WTC11 (cell line): ENCODE data around the gene EYS. TPM values are rescaled to one million over a fixed set of nuclear protein-coding genes. Genes with fewer than 3 reads are reported as not detected.

ENCODE experiments used
- ATAC-seq: fragments of 200-7000 bp; cut with Tn5 transposase; 2 replicates; pipeline ENCODE4 v1.10.0; 2021; ENCODE audit warnings: mild to moderate bottlenecking, moderate library complexity
- CTCF ChIA-PET: fragments of 300-600 bp; sonication (Branson Sonifier 250); formaldehyde crosslinking; loops from one replicate; lab custom pipeline; 2021; ENCODE audit warnings: antibody characterized with exemption; lab: Charles Lee
- POLR2A ChIA-PET: fragments of 350-600 bp; sonication (Branson Sonifier 250); formaldehyde crosslinking; loops from one replicate; lab custom pipeline; 2021; ENCODE audit warnings: antibody characterized with exemption; lab: Charles Lee
- DNase-seq: peaks from one replicate; pipeline ENCODE4 v3.0.0; 2021; ENCODE audit warnings: low spot score
- H3K27ac Mint-ChIP-seq: 2 replicates; pipeline ENCODE4 v1.8.0; 2021; ENCODE audit warnings: mixed read lengths
- H3K27me3 Mint-ChIP-seq: 2 replicates; pipeline ENCODE4 v1.8.0; 2021; ENCODE audit warnings: low read depth, mild to moderate bottlenecking, moderate library complexity, mixed read lengths
- H3K36me3 Mint-ChIP-seq: 2 replicates; pipeline ENCODE4 v1.8.0; 2021; ENCODE audit warnings: mixed read lengths
- H3K4me1 Mint-ChIP-seq: 2 replicates; pipeline ENCODE4 v1.8.0; 2022; ENCODE audit warnings: mixed read lengths
- H3K4me3 Mint-ChIP-seq: 2 replicates; pipeline ENCODE4 v1.8.0; 2021; ENCODE audit warnings: mild to moderate bottlenecking, moderate library complexity, mixed read lengths
- H3K9me3 Mint-ChIP-seq: 2 replicates; pipeline ENCODE4 v1.8.0; 2021; ENCODE audit warnings: mixed read lengths
- AFF4 ChIP-seq: sonication (generic); formaldehyde crosslinking; IDR thresholded peaks from 2 replicates; pipeline ENCODE4 v1.8.1; 2023; ENCODE audit warnings: mild to moderate bottlenecking, missing genetic modification reagents, borderline replicate concordance
- ATF3 ChIP-seq: sonication (generic); formaldehyde crosslinking; conservative IDR thresholded peaks from 2 replicates; pipeline ENCODE4 v1.8.1; 2022; ENCODE audit warnings: mild to moderate bottlenecking, missing genetic modification reagents
- CTCF ChIP-seq: fragments of 200-600 bp; IDR thresholded peaks from 2 replicates; pipeline ENCODE4 v1.8.0; 2022; ENCODE audit warnings: antibody characterized with exemption
- FOXP1 ChIP-seq: sonication (generic); formaldehyde crosslinking; IDR thresholded peaks from 2 replicates; pipeline ENCODE4 v1.8.0; 2022; ENCODE audit warnings: missing genetic modification reagents, mild to moderate bottlenecking, moderate library complexity, borderline replicate concordance
- HMGA2 ChIP-seq: fragments of 250-450 bp; sonication (Bioruptor Pico); IDR thresholded peaks from 2 replicates; pipeline ENCODE4 v1.4.0; 2021; ENCODE audit warnings: mild to moderate bottlenecking, moderate library complexity
- IRF2 ChIP-seq: sonication (generic); formaldehyde crosslinking; IDR thresholded peaks from 2 replicates; pipeline ENCODE4 v1.8.0; 2022; ENCODE audit warnings: low read depth, missing genetic modification reagents, borderline replicate concordance
- MAX ChIP-seq: sonication (generic); formaldehyde crosslinking; IDR thresholded peaks from 2 replicates; pipeline ENCODE4 v1.8.0; 2022; ENCODE audit warnings: mild to moderate bottlenecking, missing genetic modification reagents
- NFATC4 ChIP-seq: fragments of 250-450 bp; sonication (Bioruptor Pico); IDR thresholded peaks from 2 replicates; pipeline ENCODE4 v1.9.0; 2021; ENCODE audit warnings: mild to moderate bottlenecking
- NFYB ChIP-seq: sonication (generic); formaldehyde crosslinking; conservative IDR thresholded peaks from 2 replicates; pipeline ENCODE4 v1.8.0; 2022; ENCODE audit warnings: low read depth, missing genetic modification reagents
- RELA ChIP-seq: sonication (generic); formaldehyde crosslinking; IDR thresholded peaks from 2 replicates; pipeline ENCODE4 v1.8.1; 2022; ENCODE audit warnings: missing genetic modification reagents, mild to moderate bottlenecking, borderline replicate concordance
- SMAD3 ChIP-seq: sonication (generic); formaldehyde crosslinking; IDR thresholded peaks from 2 replicates; pipeline ENCODE4 v1.8.0; 2022; ENCODE audit warnings: missing genetic modification reagents, mild to moderate bottlenecking, borderline replicate concordance
- SMAD4 ChIP-seq: sonication (generic); formaldehyde crosslinking; IDR thresholded peaks from 2 replicates; pipeline ENCODE4 v1.8.0; 2022; ENCODE audit warnings: mild to moderate bottlenecking, missing genetic modification reagents
- USF1 ChIP-seq: sonication (generic); formaldehyde crosslinking; IDR thresholded peaks from 2 replicates; pipeline ENCODE4 v1.8.0; 2022; ENCODE audit warnings: mild to moderate bottlenecking, missing genetic modification reagents
- ZBTB43 ChIP-seq: sonication (generic); formaldehyde crosslinking; IDR thresholded peaks from 2 replicates; pipeline ENCODE4 v1.8.1; 2023; ENCODE audit warnings: mild to moderate bottlenecking, missing genetic modification reagents
- ZMAT4 ChIP-seq: fragments of 250-450 bp; sonication (Bioruptor Pico); IDR thresholded peaks from 2 replicates; pipeline ENCODE4 v1.9.0; 2021; ENCODE audit warnings: mild to moderate bottlenecking
- ZNF138 ChIP-seq: sonication (generic); formaldehyde crosslinking; conservative IDR thresholded peaks from 2 replicates; pipeline ENCODE4 v1.8.1; 2022; ENCODE audit warnings: mild to moderate bottlenecking, moderate library complexity, missing genetic modification reagents
- ZNF423 ChIP-seq: fragments of 250-450 bp; sonication (Bioruptor Pico); IDR thresholded peaks from 2 replicates; pipeline ENCODE4 v2.1.2; 2022; ENCODE audit warnings: mild to moderate bottlenecking, moderate library complexity
- ZNF425 ChIP-seq: fragments of 250-450 bp; sonication (Bioruptor Pico); conservative IDR thresholded peaks from 2 replicates; pipeline ENCODE4 v1.9.0; 2021; ENCODE audit warnings: mild to moderate bottlenecking
- ZNF532 ChIP-seq: fragments of 250-450 bp; sonication (Bioruptor Pico); IDR thresholded peaks from 2 replicates; pipeline ENCODE4 v1.9.0; 2021; ENCODE audit warnings: mild to moderate bottlenecking, borderline replicate concordance
- total RNA-seq: library from RNA; stranded (reverse); gene quantifications from 3 replicates; pipeline ENCODE4 v1.2.3, GENCODE V29; 2021

EYS gene
- total RNA-seq, 1 experiment from 2014 or later: not detected

GRCh38 chr6:63690221-63690620 lies 2016.8 kb downstream of the EYS start:
- H3K27me3 Mint-ChIP-seq: no peaks in the 10 kb centered on the region
- H3K4me1 Mint-ChIP-seq: peaks cover 5% of the 10 kb centered on the region; the same call in 1 of the 2 replicates
- peaks cover 29% of the 10 kb centered on the region for H3K36me3 Mint-ChIP-seq
- no peak for TF ChIP-seq ATF3 (CRISPR knock-in tag)
- no peak for TF ChIP-seq FOXP1 (CRISPR knock-in tag)
- no peak for TF ChIP-seq CTCF
- no peak for TF ChIP-seq ZNF423
- TF ChIP-seq ZNF425 (CRISPR knock-in tag): no peak
- TF ChIP-seq AFF4 (CRISPR knock-in tag): no peak
- no peak for TF ChIP-seq NFYB (CRISPR knock-in tag)
- no peak for TF ChIP-seq USF1 (CRISPR knock-in tag)
- no peak for TF ChIP-seq RELA (CRISPR knock-in tag)
- no peak for TF ChIP-seq NFATC4 (CRISPR knock-in tag)
- TF ChIP-seq, all 79 proteins: peak for 0
- H3K4me3 Mint-ChIP-seq: no peak overlapping the region
- H3K9me3 Mint-ChIP-seq: peaks cover 6% of the 10 kb centered on the region; the same call in 1 of the 2 replicates
- no peak overlapping the region for H3K27ac Mint-ChIP-seq
- ATAC-seq (no peak), DNase-seq (no peak)
- POLR2A ChIA-PET: no interaction called here
- CTCF ChIA-PET: interaction anchor here (1.7 kb wide), 1 partner anchor 74 kb away, joined by 6 read pairs; no protein-coding TSS in a partner anchor

- Mint-ChIP-seq H3K27me3 (no peaks in the 10 kb centered on the region), H3K27ac (no peak overlapping the region), H3K36me3 (peaks cover 32% of the 10 kb centered on the region), H3K4me1 (peaks cover 5% of the 10 kb centered on the region; the same call in 1 of the 2 replicates), H3K9me3 (peaks cover 6% of the 10 kb centered on the region; the same call in 1 of the 2 replicates), H3K4me3 (no peak overlapping the region)
- ATAC-seq (no peak), DNase-seq (no peak)
- TF ChIP-seq SMAD4 (CRISPR knock-in tag) (no peak), ZNF532 (CRISPR knock-in tag) (no peak), ZMAT4 (no peak), ZNF423 (no peak), ZNF138 (CRISPR knock-in tag) (no peak), MAX (CRISPR knock-in tag) (no peak), SMAD3 (CRISPR knock-in tag) (no peak), ZBTB43 (CRISPR knock-in tag) (no peak), HMGA2 (CRISPR knock-in tag) (no peak), IRF2 (CRISPR knock-in tag) (no peak)
- ChIA-PET POLR2A (no interaction called here), CTCF (no interaction called here)
Observed at GRCh38 chr6:63689421-63689820, 2017.6 kb downstream of the EYS start.
